ENCODE results near the gene RNF111.
A peak's percentile ranks its signal among the peaks of the same experiment; 100 is the strongest.

The RNF111 gene

GRCh38 chr15:59048897-59049296, 61.4 kb downstream of the RNF111 start:
- ATAC-seq (replicated peaks; ENCODE audit: extremely low read depth, poor library complexity, severe bottlenecking) (no peak), DNase-seq (ENCODE audit: low spot score in 2 of 2) (no peak)
- Mint-ChIP-seq H3K36me3 (ENCODE audit: insufficient read depth) (peaks cover 17% of the 10 kb centered on the region), H3K27ac (ENCODE audit: low read depth) (no peak overlapping the region), H3K4me3 (no peak overlapping the region), H3K4me1 (peaks cover 24% of the 10 kb centered on the region), H3K27me3 (no peaks in the 10 kb centered on the region), H3K9me3 (no peaks in the 10 kb centered on the region)

GRCh38 chr15:59051873-59052861, 64.7 kb downstream of the RNF111 start:
- DNase-seq (ENCODE audit: low spot score in 2 of 2) (no peak), ATAC-seq (replicated peaks; ENCODE audit: extremely low read depth, poor library complexity, severe bottlenecking) (no peak)
- no peaks in the 10 kb centered on the region for H3K9me3 Mint-ChIP-seq
- peak overlapping the region; percentile 85 for H3K27ac Mint-ChIP-seq (ENCODE audit: low read depth)
- H3K27me3 Mint-ChIP-seq, result no peaks in the 10 kb centered on the region
- H3K4me1 Mint-ChIP-seq, result peaks cover 28% of the 10 kb centered on the region
- peaks cover 28% of the 10 kb centered on the region for H3K36me3 Mint-ChIP-seq (ENCODE audit: insufficient read depth)
- no peak overlapping the region for H3K4me3 Mint-ChIP-seq

- ATAC-seq (replicated peaks; ENCODE audit: extremely low read depth, poor library complexity, severe bottlenecking) (no peak), DNase-seq (ENCODE audit: low spot score in 2 of 2) (no peak)
- peaks cover 28% of the 10 kb centered on the region for H3K4me1 Mint-ChIP-seq
- no peak overlapping the region for H3K4me3 Mint-ChIP-seq
- no peaks in the 10 kb centered on the region for H3K27me3 Mint-ChIP-seq
- H3K9me3 Mint-ChIP-seq, result no peaks in the 10 kb centered on the region
- H3K36me3 Mint-ChIP-seq (ENCODE audit: insufficient read depth), result peaks cover 28% of the 10 kb centered on the region
- H3K27ac Mint-ChIP-seq (ENCODE audit: low read depth), result no peak overlapping the region
These were observed 65.5 kb downstream of the RNF111 start for GRCh38 chr15:59052915-59053407.

GRCh38 chr15:59053482-59053881, 66.0 kb downstream of the RNF111 start:
- ATAC-seq (replicated peaks; ENCODE audit: extremely low read depth, poor library complexity, severe bottlenecking), result no peak
- Mint-ChIP-seq H3K27ac (ENCODE audit: low read depth) (no peak overlapping the region), H3K36me3 (ENCODE audit: insufficient read depth) (peaks cover 28% of the 10 kb centered on the region), H3K9me3 (no peaks in the 10 kb centered on the region), H3K4me1 (peaks cover 27% of the 10 kb centered on the region), H3K4me3 (no peak overlapping the region), H3K27me3 (no peaks in the 10 kb centered on the region)
- DNase-seq (ENCODE audit: low spot score in 2 of 2), result no peak

- Mint-ChIP-seq H3K4me1 (peaks cover 14% of the 10 kb centered on the region), H3K27me3 (no peaks in the 10 kb centered on the region), H3K9me3 (no peaks in the 10 kb centered on the region), H3K27ac (ENCODE audit: low read depth) (no peak overlapping the region), H3K4me3 (no peak overlapping the region), H3K36me3 (ENCODE audit: insufficient read depth) (peaks cover 34% of the 10 kb centered on the region)
- DNase-seq (ENCODE audit: low spot score in 2 of 2), result no peak
- no peak for ATAC-seq (replicated peaks; ENCODE audit: extremely low read depth, poor library complexity, severe bottlenecking)
These were observed 71.7 kb downstream of the RNF111 start for GRCh38 chr15:59059076-59059597.

- Mint-ChIP-seq H3K36me3 (ENCODE audit: insufficient read depth) (peaks cover 37% of the 10 kb centered on the region), H3K27me3 (no peaks in the 10 kb centered on the region)
These were observed 72.9 kb downstream of the RNF111 start for GRCh38 chr15:59060348-59060747.

GRCh38 chr15:59063042-59063441, 75.6 kb downstream of the RNF111 start:
- peaks cover 8% of the 10 kb centered on the region for H3K4me1 Mint-ChIP-seq
- peaks cover 40% of the 10 kb centered on the region for H3K36me3 Mint-ChIP-seq (ENCODE audit: insufficient read depth)
- DNase-seq (ENCODE audit: low spot score in 2 of 2) (no peak), ATAC-seq (replicated peaks; ENCODE audit: extremely low read depth, poor library complexity, severe bottlenecking) (no peak)
- H3K9me3 Mint-ChIP-seq, result no peaks in the 10 kb centered on the region
- H3K27me3 Mint-ChIP-seq, result no peaks in the 10 kb centered on the region
- H3K27ac Mint-ChIP-seq (ENCODE audit: low read depth), result peak overlapping the region; percentile 19
- no peak overlapping the region for H3K4me3 Mint-ChIP-seq

More at GRCh38 chr15:59060348-59060747, 72.9 kb downstream of the RNF111 start:
- Mint-ChIP-seq H3K4me3 (no peak overlapping the region), H3K27ac (ENCODE audit: low read depth) (no peak overlapping the region), H3K9me3 (no peaks in the 10 kb centered on the region), H3K4me1 (peaks cover 14% of the 10 kb centered on the region)
- ATAC-seq (replicated peaks; ENCODE audit: extremely low read depth, poor library complexity, severe bottlenecking), result no peak
- DNase-seq (ENCODE audit: low spot score in 2 of 2), result no peak

GRCh38 chr15:59069430-59069829, 82.0 kb downstream of the RNF111 start:
- H3K9me3 Mint-ChIP-seq, result no peaks in the 10 kb centered on the region

GRCh38 chr15:59074607-59075006, 87.1 kb downstream of the RNF111 start:
- no peak for ATAC-seq (replicated peaks; ENCODE audit: extremely low read depth, poor library complexity, severe bottlenecking)
- Mint-ChIP-seq H3K36me3 (ENCODE audit: insufficient read depth) (peaks cover 31% of the 10 kb centered on the region), H3K27ac (ENCODE audit: low read depth) (no peak overlapping the region), H3K9me3 (no peaks in the 10 kb centered on the region), H3K27me3 (no peaks in the 10 kb centered on the region), H3K4me3 (no peak overlapping the region), H3K4me1 (peaks cover 7% of the 10 kb centered on the region)
- no peak for DNase-seq (ENCODE audit: low spot score in 2 of 2)

More at GRCh38 chr15:59069430-59069829, 82.0 kb downstream of the RNF111 start:
- no peak for ATAC-seq (replicated peaks; ENCODE audit: extremely low read depth, poor library complexity, severe bottlenecking)
- Mint-ChIP-seq H3K4me3 (no peak overlapping the region), H3K4me1 (peaks cover 2% of the 10 kb centered on the region), H3K27me3 (no peaks in the 10 kb centered on the region), H3K36me3 (ENCODE audit: insufficient read depth) (peaks cover 37% of the 10 kb centered on the region), H3K27ac (ENCODE audit: low read depth) (no peak overlapping the region)
- DNase-seq (ENCODE audit: low spot score in 2 of 2), result no peak

GRCh38 chr15:59087731-59088130, 100.3 kb downstream of the RNF111 start:
- DNase-seq (ENCODE audit: low spot score in 2 of 2), result no peak
- Mint-ChIP-seq H3K27ac (ENCODE audit: low read depth) (no peak overlapping the region), H3K4me1 (peaks cover 4% of the 10 kb centered on the region), H3K9me3 (no peaks in the 10 kb centered on the region), H3K27me3 (no peaks in the 10 kb centered on the region), H3K4me3 (no peak overlapping the region), H3K36me3 (ENCODE audit: insufficient read depth) (peaks cover 55% of the 10 kb centered on the region)
- no peak for ATAC-seq (replicated peaks; ENCODE audit: extremely low read depth, poor library complexity, severe bottlenecking)

GRCh38 chr15:59094077-59094476, 106.6 kb downstream of the RNF111 start:
- no peaks in the 10 kb centered on the region for H3K27me3 Mint-ChIP-seq
- ATAC-seq (replicated peaks; ENCODE audit: extremely low read depth, poor library complexity, severe bottlenecking) (no peak), DNase-seq (ENCODE audit: low spot score in 2 of 2) (no peak)
- H3K36me3 Mint-ChIP-seq (ENCODE audit: insufficient read depth), result peaks cover 44% of the 10 kb centered on the region
- H3K4me3 Mint-ChIP-seq, result no peak overlapping the region
- no peaks in the 10 kb centered on the region for H3K4me1 Mint-ChIP-seq
- no peak overlapping the region for H3K27ac Mint-ChIP-seq (ENCODE audit: low read depth)
- no peaks in the 10 kb centered on the region for H3K9me3 Mint-ChIP-seq

- no peaks in the 10 kb centered on the region for H3K27me3 Mint-ChIP-seq
- DNase-seq (ENCODE audit: low spot score in 2 of 2) (no peak), ATAC-seq (replicated peaks; ENCODE audit: extremely low read depth, poor library complexity, severe bottlenecking) (no peak)
- no peak overlapping the region for H3K27ac Mint-ChIP-seq (ENCODE audit: low read depth)
- H3K9me3 Mint-ChIP-seq, result no peaks in the 10 kb centered on the region
- peaks cover 34% of the 10 kb centered on the region for H3K36me3 Mint-ChIP-seq (ENCODE audit: insufficient read depth)
- no peak overlapping the region for H3K4me3 Mint-ChIP-seq
- H3K4me1 Mint-ChIP-seq, result no peaks in the 10 kb centered on the region
These were observed 109.0 kb downstream of the RNF111 start for GRCh38 chr15:59096429-59096828.

All from central memory CD8-positive, alpha-beta T cell (primary cell).